Sigmoid colon (tissue), 7 donors: ENCODE data around the gene KRT23. TPM values are rescaled to one million over a fixed set of nuclear protein-coding genes. Genes with fewer than 3 reads are reported as not detected.

Experiments used
- DNase-seq: peaks from one replicate; pipeline ENCODE4 v3.0.0-alpha.2; 2019
- H3K27ac ChIP-seq, 4 donors: fragments of 200-600 bp; sonication (generic); one replicate each; pipeline ENCODE4 v1.5.1; 2016 to 2019; ENCODE audit warnings: mild to moderate bottlenecking in 1 of 4
- H3K27me3 ChIP-seq, 3 donors: fragments of 200-600 bp; sonication (generic); one replicate each; pipeline ENCODE4 v1.5.1; 2019; ENCODE audit warnings: mild to moderate bottlenecking in 1 of 3
- H3K36me3 ChIP-seq, 4 donors: fragments of 200-600 bp; sonication (generic); one replicate each; pipeline ENCODE4 v1.5.1; 2016 to 2019
- H3K4me1 ChIP-seq, 4 donors: fragments of 200-600 bp; sonication (generic); one replicate each; pipeline ENCODE4 v1.5.1; 2017 to 2019
- H3K4me3 ChIP-seq, 4 donors: fragments of 200-600 bp; sonication (generic); one replicate each; pipeline ENCODE4 v1.5.1; 2017 to 2019; ENCODE audit warnings: mild to moderate bottlenecking in 2 of 4, moderate library complexity in 1 of 4
- H3K9me3 ChIP-seq, 4 donors: fragments of 200-600 bp in 3 of 4; sonication (generic) in 3 of 4; one replicate each; pipeline versions ENCODE4 v1.5.1 to v1.6.1; 2013 to 2019
- EP300 ChIP-seq, 4 donors: sonication (generic); formaldehyde crosslinking; IDR thresholded peaks; one replicate each; pipeline ENCODE4 v1.6.1; 2017; ENCODE audit warnings: antibody characterized with exemption in 4 of 4
- POLR2A ChIP-seq, 2 donors: fragments of 450-650 bp; IDR thresholded peaks; one replicate each; pipeline ENCODE4 v1.6.1; 2016; ENCODE audit warnings: antibody characterized with exemption in 2 of 2, mild to moderate bottlenecking in 2 of 2, moderate library complexity in 2 of 2
- POLR2AphosphoS5 ChIP-seq, 4 donors: sonication (generic); formaldehyde crosslinking; IDR thresholded peaks; one replicate each; pipeline ENCODE4 v1.6.1; 2017; ENCODE audit warnings: antibody characterized with exemption in 4 of 4
- WGBS, 2 donors: extraction: QIAGEN DNeasy Blood & Tissue Kit; methylation state at CpG; one replicate each; pipeline ENCODE4 v1.1.7; 2013; 5-methylcytosine and 5-hydroxymethylcytosine counted together
- intact Hi-C: fragments of 100-400 bp; cut with DNase I; formaldehyde crosslinking; loops from one replicate; pipeline ENCODE4 v1.15.1; 2023
- polyA plus RNA-seq, 3 donors: library from polyadenylated mRNA; stranded (reverse); fragments of 200-250 nt; gene quantifications; one replicate each; pipeline ENCODE4 v1.2.3, GENCODE V29; 2013
- total RNA-seq, 4 donors: library from RNA; depleted of rRNA; stranded (reverse); fragments of >200 nt; gene quantifications; one replicate each; pipeline ENCODE4 v1.1.0, GENCODE V29; 2016
- TF ChIP-seq, protein P1 (sequence below), 4 experiments: fragments of 450-650 bp in 3 of 4; fragments of 200-600 bp in 1 of 4; IDR thresholded peaks; one replicate each; pipeline ENCODE4 v1.5.1; 2016 to 2019; ENCODE audit warnings: antibody characterized with exemption in 4 of 4, mild to moderate bottlenecking in 3 of 4, moderate library complexity in 2 of 4
- donor health status: healthy with polysubstance abuse.
- donor health status: Bipolar disorder and iron deficiency.
- donor health status: healthy.

Gene KRT23
- total and polyA plus RNA-seq, 7 donors, result 0.27 to 3.7 (median 0.48) TPM; not detected in 3

DNA sequence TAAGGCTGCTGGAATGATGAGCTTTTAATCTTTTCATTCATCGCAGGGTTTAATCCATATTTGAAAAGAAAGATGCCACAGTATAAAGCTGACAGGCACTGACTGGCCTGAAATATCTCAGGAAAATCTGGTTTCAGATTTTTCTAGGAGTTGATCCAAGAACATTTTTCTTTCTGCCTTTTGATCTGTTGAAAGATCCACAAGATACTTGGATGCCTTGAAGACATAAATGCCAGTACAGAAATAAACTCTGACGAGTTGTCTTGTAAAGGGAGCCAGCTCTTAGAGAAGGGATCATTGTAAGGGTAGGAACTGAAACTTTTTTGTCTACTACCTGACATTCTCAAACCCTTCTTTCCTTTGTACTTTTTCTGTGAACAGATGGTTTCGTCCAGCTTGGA is 27.0 kb downstream of the KRT23 start:
- DNase-seq, result no peak
- 70 to 74% methylated on average over 3 of the region's 3 CpGs for WGBS, 2 donors
- peak overlapping the region in 3 of 4 donors; percentile 25 to 72 (median 47) for H3K27ac ChIP-seq

GRCh38 chr17:40909755-40910154 is 27.7 kb downstream of the KRT23 start:
- peak overlapping the region in 3 of 4 donors; percentile 25 to 72 (median 47) for H3K27ac ChIP-seq
- DNase-seq, result no peak
- WGBS, 2 donors, result 18 to 46% methylated on average over 4 of the region's 4 CpGs
- H3K36me3 ChIP-seq, result no peaks in the 10 kb centered on the region
- H3K27me3 ChIP-seq, result peaks cover 0 to 9% (median 0%) of the 10 kb centered on the region in 3 donors
- peaks cover 0 to 17% (median 15%) of the 10 kb centered on the region in 4 donors for H3K4me1 ChIP-seq
- intact Hi-C loops, result loop anchor here (1.0 to 5.0 kb wide), 4 partner anchors 418 to 757 kb away; no protein-coding TSS in a partner anchor
- H3K9me3 ChIP-seq, result no peaks in the 10 kb centered on the region
- H3K4me3 ChIP-seq, result no peak overlapping the region
- TF ChIP-seq POLR2A (IDR thresholded peaks at IDR 0.05) (no peak), EP300 (IDR thresholded peaks at IDR 0.05) (no peak), POLR2AphosphoS5 (IDR thresholded peaks at IDR 0.05) (peak in 1 of 4 donors; percentile 0)
- TF ChIP-seq, protein P1, sequence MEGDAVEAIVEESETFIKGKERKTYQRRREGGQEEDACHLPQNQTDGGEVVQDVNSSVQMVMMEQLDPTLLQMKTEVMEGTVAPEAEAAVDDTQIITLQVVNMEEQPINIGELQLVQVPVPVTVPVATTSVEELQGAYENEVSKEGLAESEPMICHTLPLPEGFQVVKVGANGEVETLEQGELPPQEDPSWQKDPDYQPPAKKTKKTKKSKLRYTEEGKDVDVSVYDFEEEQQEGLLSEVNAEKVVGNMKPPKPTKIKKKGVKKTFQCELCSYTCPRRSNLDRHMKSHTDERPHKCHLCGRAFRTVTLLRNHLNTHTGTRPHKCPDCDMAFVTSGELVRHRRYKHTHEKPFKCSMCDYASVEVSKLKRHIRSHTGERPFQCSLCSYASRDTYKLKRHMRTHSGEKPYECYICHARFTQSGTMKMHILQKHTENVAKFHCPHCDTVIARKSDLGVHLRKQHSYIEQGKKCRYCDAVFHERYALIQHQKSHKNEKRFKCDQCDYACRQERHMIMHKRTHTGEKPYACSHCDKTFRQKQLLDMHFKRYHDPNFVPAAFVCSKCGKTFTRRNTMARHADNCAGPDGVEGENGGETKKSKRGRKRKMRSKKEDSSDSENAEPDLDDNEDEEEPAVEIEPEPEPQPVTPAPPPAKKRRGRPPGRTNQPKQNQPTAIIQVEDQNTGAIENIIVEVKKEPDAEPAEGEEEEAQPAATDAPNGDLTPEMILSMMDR (IDR thresholded peaks at IDR 0.05), result no peak

More for the DNA sequence above, 27.0 kb downstream of the KRT23 start:
- no peaks in the 10 kb centered on the region for H3K36me3 ChIP-seq
- no peaks in the 10 kb centered on the region for H3K9me3 ChIP-seq
- TF ChIP-seq EP300 (IDR thresholded peaks at IDR 0.05) (no peak), POLR2A (IDR thresholded peaks at IDR 0.05) (no peak), POLR2AphosphoS5 (IDR thresholded peaks at IDR 0.05) (no peak)
- TF ChIP-seq, protein P1 (IDR thresholded peaks at IDR 0.05), result no peak
- H3K4me1 ChIP-seq, result peaks cover 0 to 17% (median 15%) of the 10 kb centered on the region in 4 donors
- peaks cover 0 to 4% (median 0%) of the 10 kb centered on the region in 3 donors for H3K27me3 ChIP-seq
- intact Hi-C loops, result no loop called here
- no peak overlapping the region for H3K4me3 ChIP-seq

- H3K4me3 ChIP-seq, result no peak overlapping the region
- peaks cover 0 to 9% (median 0%) of the 10 kb centered on the region in 3 donors for H3K27me3 ChIP-seq
- TF ChIP-seq, protein P1 (IDR thresholded peaks at IDR 0.05), result peak; percentile 53 to 74 (median 62)
- no peak for TF ChIP-seq EP300 (IDR thresholded peaks at IDR 0.05)
- peak in 1 of 4 donors; percentile 5 for TF ChIP-seq POLR2AphosphoS5 (IDR thresholded peaks at IDR 0.05)
- no peak for TF ChIP-seq POLR2A (IDR thresholded peaks at IDR 0.05)
- peaks cover 0 to 17% (median 15%) of the 10 kb centered on the region in 4 donors for H3K4me1 ChIP-seq
- H3K27ac ChIP-seq, result peak overlapping the region in 3 of 4 donors; percentile 25 to 72 (median 47)
- H3K36me3 ChIP-seq, result no peaks in the 10 kb centered on the region
- H3K9me3 ChIP-seq, result no peaks in the 10 kb centered on the region
- intact Hi-C loops, result loop anchor here (1.0 to 5.0 kb wide), 4 partner anchors 418 to 757 kb away; no protein-coding TSS in a partner anchor
- WGBS, 2 donors, result 1% methylated on average over 5 of the region's 5 CpGs
- peak; percentile 89 for DNase-seq
Measured at GRCh38 chr17:40909351-40909750, 28.1 kb downstream of the KRT23 start.

DNA sequence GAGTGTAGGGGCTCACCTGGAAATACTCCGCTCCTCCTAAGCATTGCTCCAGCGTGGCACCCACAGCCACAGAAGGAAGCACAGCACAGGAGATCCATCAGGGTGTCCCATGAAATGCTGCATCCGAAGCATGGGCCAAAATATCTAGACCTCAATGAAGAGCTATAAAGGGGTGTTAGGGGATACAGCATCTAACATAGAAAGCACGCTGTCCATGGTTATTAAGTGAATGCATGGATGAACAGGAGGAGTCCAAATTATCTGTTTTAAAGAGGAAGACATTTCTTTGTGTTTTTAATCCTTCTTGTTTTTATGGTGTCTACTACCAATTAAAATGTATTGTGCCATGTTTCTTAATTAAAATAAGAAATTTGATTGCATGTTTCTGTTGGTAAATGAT is 30.8 kb downstream of the KRT23 start:
- TF ChIP-seq EP300 (IDR thresholded peaks at IDR 0.05) (no peak), POLR2A (IDR thresholded peaks at IDR 0.05) (no peak), POLR2AphosphoS5 (IDR thresholded peaks at IDR 0.05) (no peak)
- TF ChIP-seq, protein P1 (IDR thresholded peaks at IDR 0.05), result no peak
- Histone ChIP-seq H3K4me3 (no peak overlapping the region), H3K27ac (no peak overlapping the region), H3K4me1 (peaks cover 0 to 17% (median 15%) of the 10 kb centered on the region in 4 donors), H3K36me3 (no peaks in the 10 kb centered on the region), H3K9me3 (no peaks in the 10 kb centered on the region), H3K27me3 (peaks cover 0 to 9% (median 0%) of the 10 kb centered on the region in 3 donors)
- DNase-seq, result no peak
- WGBS, 2 donors, result 94% methylated on average over 4 of the region's 4 CpGs
- intact Hi-C loops, result loop anchor here (5.0 kb wide), 2 partner anchors 421 to 741 kb away; no protein-coding TSS in a partner anchor
